ENCODE results near the gene ENTPD2.

DNA sequence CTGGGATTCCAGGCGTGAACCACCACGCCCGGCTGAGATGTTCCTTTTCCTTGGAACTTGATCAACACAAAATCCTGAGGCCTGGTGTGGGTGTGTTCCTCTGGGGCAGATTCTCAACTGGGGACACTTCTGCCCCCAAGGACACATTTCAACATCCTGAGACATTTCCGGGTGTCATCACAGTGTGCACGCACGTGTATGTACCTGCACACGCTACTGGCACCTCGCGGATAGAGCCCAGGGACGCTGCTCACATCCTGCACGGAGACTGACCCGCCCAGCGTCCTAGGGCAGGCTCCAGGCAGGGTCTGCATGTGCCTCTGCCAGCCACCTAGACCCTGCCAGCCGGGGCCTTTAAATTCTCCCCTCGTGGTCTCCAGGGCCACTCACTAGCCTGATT is 8.5 kb upstream of the ENTPD2 start:
- TF ChIP-seq, protein P1, sequence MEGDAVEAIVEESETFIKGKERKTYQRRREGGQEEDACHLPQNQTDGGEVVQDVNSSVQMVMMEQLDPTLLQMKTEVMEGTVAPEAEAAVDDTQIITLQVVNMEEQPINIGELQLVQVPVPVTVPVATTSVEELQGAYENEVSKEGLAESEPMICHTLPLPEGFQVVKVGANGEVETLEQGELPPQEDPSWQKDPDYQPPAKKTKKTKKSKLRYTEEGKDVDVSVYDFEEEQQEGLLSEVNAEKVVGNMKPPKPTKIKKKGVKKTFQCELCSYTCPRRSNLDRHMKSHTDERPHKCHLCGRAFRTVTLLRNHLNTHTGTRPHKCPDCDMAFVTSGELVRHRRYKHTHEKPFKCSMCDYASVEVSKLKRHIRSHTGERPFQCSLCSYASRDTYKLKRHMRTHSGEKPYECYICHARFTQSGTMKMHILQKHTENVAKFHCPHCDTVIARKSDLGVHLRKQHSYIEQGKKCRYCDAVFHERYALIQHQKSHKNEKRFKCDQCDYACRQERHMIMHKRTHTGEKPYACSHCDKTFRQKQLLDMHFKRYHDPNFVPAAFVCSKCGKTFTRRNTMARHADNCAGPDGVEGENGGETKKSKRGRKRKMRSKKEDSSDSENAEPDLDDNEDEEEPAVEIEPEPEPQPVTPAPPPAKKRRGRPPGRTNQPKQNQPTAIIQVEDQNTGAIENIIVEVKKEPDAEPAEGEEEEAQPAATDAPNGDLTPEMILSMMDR (conservative IDR thresholded peaks at IDR 0.05) = no peak
- no peak for TF ChIP-seq ZFX (IDR thresholded peaks at IDR 0.05)
